Peyer's patch (tissue), 4 donors: Measurements from ENCODE around the gene CD68.
"Not testable (repeated sequence)": the region's sequence is repeated elsewhere in the genome, so short reads cannot be mapped to it uniquely, and the experiment has no call there.

Experiments
- CTCF ChIP-seq, 6 experiments: fragments of 450-650 bp in 4 of 6; fragments of 200-600 bp in 2 of 6; sonication (generic) in 1 of 6; IDR thresholded peaks; one replicate each; pipeline ENCODE4 v1.5.1; 2017 to 2019; ENCODE audit warnings: antibody characterized with exemption in 6 of 6, mild to moderate bottlenecking in 3 of 6, moderate library complexity in 1 of 6
- POLR2A ChIP-seq, 2 donors: fragments of 450-650 bp; IDR thresholded peaks; one replicate each; pipeline ENCODE4 v1.5.1; 2017; ENCODE audit warnings: antibody characterized with exemption in 2 of 2, mild to moderate bottlenecking in 2 of 2, moderate library complexity in 2 of 2

GRCh38 chr17:7625749-7626148 is 46.3 kb downstream of the CD68 start:
- not testable (repeated sequence) for TF ChIP-seq CTCF (IDR thresholded peaks at IDR 0.05)
- TF ChIP-seq POLR2A (IDR thresholded peaks at IDR 0.05) = peak in 1 of 2 donors; percentile 22
